ENCODE measurements around the gene LMNTD1. TPM values are rescaled to one million over a fixed set of nuclear protein-coding genes. Genes with fewer than 3 reads are reported as not detected.
"Not testable (repeated sequence)": the region's sequence is repeated elsewhere in the genome, so short reads cannot be mapped to it uniquely, and the experiment has no call there.

Gene LMNTD1
- polyA plus RNA-seq, 1 donor from 2014 or later: not detected

- Histone ChIP-seq H3K27ac (ENCODE audit: low read length) (no peak overlapping the region), H3K9me2 (ENCODE audit: insufficient read depth, low read length) (no peaks in the 10 kb centered on the region), H3K9me3 (ENCODE audit: low read length) (no peaks in the 10 kb centered on the region), H4K20me1 (ENCODE audit: insufficient read depth) (no peaks in the 10 kb centered on the region), H3K4me3 (ENCODE audit: low read length) (no peak overlapping the region), H3K79me2 (replicated peaks; ENCODE audit: insufficient read depth, low read length) (no peaks in the 10 kb centered on the region), H3F3A (ENCODE audit: insufficient read depth, low read length, poor library complexity, severe bottlenecking) (no peaks in the 10 kb centered on the region), H3K4me2 (ENCODE audit: low read length) (no peak overlapping the region), H3K9ac (ENCODE audit: low read length) (no peak overlapping the region), H2AFZ (ENCODE audit: low read depth, low read length) (no peak overlapping the region), H3K36me3 (ENCODE audit: insufficient read depth, low read length) (no peaks in the 10 kb centered on the region), H3K27me3 (ENCODE audit: insufficient read depth, low read depth, low read length) (no peaks in the 10 kb centered on the region)
- TF ChIP-seq RAD21 (conservative IDR thresholded peaks at IDR 0.05) (no peak), TAF1 (IDR thresholded peaks at IDR 0.05; ENCODE audit: low read depth) (no peak)
- TF ChIP-seq, protein P1, sequence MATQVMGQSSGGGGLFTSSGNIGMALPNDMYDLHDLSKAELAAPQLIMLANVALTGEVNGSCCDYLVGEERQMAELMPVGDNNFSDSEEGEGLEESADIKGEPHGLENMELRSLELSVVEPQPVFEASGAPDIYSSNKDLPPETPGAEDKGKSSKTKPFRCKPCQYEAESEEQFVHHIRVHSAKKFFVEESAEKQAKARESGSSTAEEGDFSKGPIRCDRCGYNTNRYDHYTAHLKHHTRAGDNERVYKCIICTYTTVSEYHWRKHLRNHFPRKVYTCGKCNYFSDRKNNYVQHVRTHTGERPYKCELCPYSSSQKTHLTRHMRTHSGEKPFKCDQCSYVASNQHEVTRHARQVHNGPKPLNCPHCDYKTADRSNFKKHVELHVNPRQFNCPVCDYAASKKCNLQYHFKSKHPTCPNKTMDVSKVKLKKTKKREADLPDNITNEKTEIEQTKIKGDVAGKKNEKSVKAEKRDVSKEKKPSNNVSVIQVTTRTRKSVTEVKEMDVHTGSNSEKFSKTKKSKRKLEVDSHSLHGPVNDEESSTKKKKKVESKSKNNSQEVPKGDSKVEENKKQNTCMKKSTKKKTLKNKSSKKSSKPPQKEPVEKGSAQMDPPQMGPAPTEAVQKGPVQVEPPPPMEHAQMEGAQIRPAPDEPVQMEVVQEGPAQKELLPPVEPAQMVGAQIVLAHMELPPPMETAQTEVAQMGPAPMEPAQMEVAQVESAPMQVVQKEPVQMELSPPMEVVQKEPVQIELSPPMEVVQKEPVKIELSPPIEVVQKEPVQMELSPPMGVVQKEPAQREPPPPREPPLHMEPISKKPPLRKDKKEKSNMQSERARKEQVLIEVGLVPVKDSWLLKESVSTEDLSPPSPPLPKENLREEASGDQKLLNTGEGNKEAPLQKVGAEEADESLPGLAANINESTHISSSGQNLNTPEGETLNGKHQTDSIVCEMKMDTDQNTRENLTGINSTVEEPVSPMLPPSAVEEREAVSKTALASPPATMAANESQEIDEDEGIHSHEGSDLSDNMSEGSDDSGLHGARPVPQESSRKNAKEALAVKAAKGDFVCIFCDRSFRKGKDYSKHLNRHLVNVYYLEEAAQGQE (IDR thresholded peaks at IDR 0.05; ENCODE audit: borderline replicate concordance): no peak
These were observed 120.1 kb downstream of the LMNTD1 start for GRCh38 chr12:25433024-25433423.

DNA sequence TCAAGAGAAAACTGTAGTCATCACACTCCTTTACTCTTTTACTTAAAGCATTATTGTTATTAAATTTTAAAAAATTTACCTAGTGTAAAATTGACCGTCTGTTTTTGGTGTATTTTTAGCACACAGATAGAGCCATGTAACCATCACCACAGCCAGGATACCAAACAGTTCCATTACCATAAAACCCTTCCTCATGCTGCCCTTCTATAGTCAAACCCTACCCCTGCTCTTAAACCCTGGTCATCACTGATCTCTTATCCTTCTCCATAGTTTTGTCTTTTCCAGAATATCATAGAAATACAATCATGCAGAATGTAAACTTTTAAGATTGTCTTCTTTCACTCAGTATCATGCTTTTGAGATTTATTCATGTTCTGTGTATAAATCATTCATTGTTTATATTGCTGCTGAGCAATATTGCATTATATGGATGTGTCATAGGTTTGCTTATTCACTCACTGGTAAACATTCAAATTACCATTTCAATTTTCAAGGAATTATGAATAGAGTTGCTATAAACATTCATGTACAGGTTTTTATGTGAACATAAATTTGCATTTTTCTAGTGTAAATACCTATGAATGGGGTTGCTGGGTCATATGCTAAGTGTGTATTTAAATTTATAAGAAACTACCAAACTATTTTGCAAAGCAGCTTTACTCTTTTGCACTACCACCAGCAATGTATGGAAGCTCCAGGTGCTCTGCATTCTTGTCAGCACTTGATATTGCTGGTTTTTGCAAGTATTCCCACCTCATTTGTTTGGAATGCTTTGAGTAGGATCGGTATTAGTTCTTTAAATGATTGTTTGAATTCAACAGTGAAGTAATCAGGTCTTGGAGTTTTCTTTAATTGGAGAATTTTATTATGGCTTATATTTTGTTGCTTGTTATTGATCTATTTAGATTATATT is 125.5 kb downstream of the LMNTD1 start:
- Histone ChIP-seq H3K36me3 (ENCODE audit: insufficient read depth, low read length) (no peaks in the 10 kb centered on the region), H3K9ac (ENCODE audit: low read length) (no peak overlapping the region), H2AFZ (ENCODE audit: low read depth, low read length) (no peak overlapping the region), H3K27me3 (ENCODE audit: insufficient read depth, low read depth, low read length) (no peaks in the 10 kb centered on the region), H3K4me2 (ENCODE audit: low read length) (no peak overlapping the region), H3K27ac (ENCODE audit: low read length) (no peak overlapping the region), H3F3A (ENCODE audit: insufficient read depth, low read length, poor library complexity, severe bottlenecking) (no peaks in the 10 kb centered on the region), H3K4me3 (ENCODE audit: low read length) (no peak overlapping the region), H3K9me2 (ENCODE audit: insufficient read depth, low read length) (no peaks in the 10 kb centered on the region), H3K79me2 (replicated peaks; ENCODE audit: insufficient read depth, low read length) (no peaks in the 10 kb centered on the region), H4K20me1 (ENCODE audit: insufficient read depth) (no peaks in the 10 kb centered on the region), H3K9me3 (ENCODE audit: low read length) (no peaks in the 10 kb centered on the region)
- no peak for TF ChIP-seq EZH2 (IDR thresholded peaks at IDR 0.05; ENCODE audit: borderline replicate concordance, insufficient read depth, low read length, poor library complexity, severe bottlenecking)
- TF ChIP-seq RAD21 (conservative IDR thresholded peaks at IDR 0.05): no peak
- no peak for TF ChIP-seq EP300 (conservative IDR thresholded peaks at IDR 0.05; ENCODE audit: poor library complexity, severe bottlenecking)
- no peak for TF ChIP-seq TAF1 (IDR thresholded peaks at IDR 0.05; ENCODE audit: low read depth)
- no peak for TF ChIP-seq MXI1 (conservative IDR thresholded peaks at IDR 0.05; ENCODE audit: poor library complexity, severe bottlenecking)
- TF ChIP-seq CTCF (IDR thresholded peaks at IDR 0.05; ENCODE audit: poor library complexity, severe bottlenecking): no peak
- no peak for TF ChIP-seq SMC3 (conservative IDR thresholded peaks at IDR 0.05; ENCODE audit: poor library complexity)
- TF ChIP-seq POLR2AphosphoS5 (IDR thresholded peaks at IDR 0.05): no peak
- TF ChIP-seq, protein P1 (IDR thresholded peaks at IDR 0.05; ENCODE audit: borderline replicate concordance): no peak

DNA sequence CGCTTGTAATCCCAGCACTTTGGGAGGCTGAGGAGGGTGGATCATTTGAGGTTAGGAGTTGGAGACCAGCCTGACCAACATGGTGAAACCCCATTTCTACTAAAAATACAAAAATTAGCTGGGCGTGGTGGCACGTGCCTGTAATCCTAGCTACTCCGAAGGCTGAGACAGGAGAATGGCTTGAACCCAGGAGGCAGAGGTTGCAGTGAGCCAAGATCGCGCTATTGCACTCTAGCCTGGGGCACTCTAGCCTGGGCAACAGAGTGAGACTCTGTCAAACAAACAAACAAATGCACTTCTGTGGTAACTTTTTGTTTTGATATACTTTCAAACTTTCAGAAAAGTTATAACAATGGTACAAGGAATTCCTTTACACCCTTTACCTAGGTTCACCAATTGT is 126.3 kb downstream of the LMNTD1 start:
- H3K36me3 ChIP-seq (ENCODE audit: insufficient read depth, low read length); H3K4me3 ChIP-seq (ENCODE audit: low read length); H3K9ac ChIP-seq (ENCODE audit: low read length); H3F3A ChIP-seq (ENCODE audit: insufficient read depth, low read length, poor library complexity, severe bottlenecking); H3K27ac ChIP-seq (ENCODE audit: low read length); H3K4me2 ChIP-seq (ENCODE audit: low read length); H3K9me2 ChIP-seq (ENCODE audit: insufficient read depth, low read length); H4K20me1 ChIP-seq (ENCODE audit: insufficient read depth); H3K79me2 ChIP-seq (replicated peaks; ENCODE audit: insufficient read depth, low read length); H3K9me3 ChIP-seq (ENCODE audit: low read length); H2AFZ ChIP-seq (ENCODE audit: low read depth, low read length); H3K27me3 ChIP-seq (ENCODE audit: insufficient read depth, low read depth, low read length): not testable (repeated sequence)

All from neural cell (in vitro differentiated cells).